Caco-2 (cell line): ENCODE results near the gene HSD17B11. TPM values are rescaled to one million over a fixed set of nuclear protein-coding genes. Genes with fewer than 3 reads are reported as not detected.

Source experiments
- BruUV-seq: library from RNA; stranded (reverse); fragments of 400-500 nt; replicated peaks from 2 replicates; lab custom pipeline; 2021; lab: Mats Ljungman, UMichigan
- CTCF ChIA-PET: fragments of 300-600 bp; sonication (Branson Sonifier 250); formaldehyde crosslinking; loops from one replicate; lab custom pipeline; 2022; ENCODE audit warnings: antibody characterized with exemption; lab: Charles Lee
- POLR2A ChIA-PET: fragments of 300-600 bp; sonication (Branson Sonifier 250); formaldehyde crosslinking; loops from one replicate; lab custom pipeline; 2022; ENCODE audit warnings: antibody characterized with exemption; lab: Charles Lee
- DNase-seq, 2 experiments: peaks; one replicate each; pipeline versions ENCODE4 v3.0.0 to v3.0.0-alpha.2; 2020 to 2022
- H3K27me3 ChIP-seq: replicated peaks from 2 replicates; pipeline ENCODE4 v1.6.0; 2011; ENCODE audit warnings: low read length; ENCODE audit not compliant: control insufficient read depth, insufficient read depth
- H3K36me3 ChIP-seq: 2 replicates; pipeline ENCODE4 v1.5.1; 2011; ENCODE audit warnings: low read length; ENCODE audit not compliant: control insufficient read depth, insufficient read depth
- H3K4me1 ChIP-seq: fragments of 250-450 bp; sonication (Bioruptor Pico); 2 replicates; pipeline ENCODE4 v1.5.1; 2020; ENCODE audit warnings: mild to moderate bottlenecking
- H3K4me3 ChIP-seq: 2 replicates; pipeline ENCODE4 v1.5.1; 2011; ENCODE audit warnings: low read depth, mild to moderate bottlenecking, control low read depth, low read length
- H3K9me3 ChIP-seq: fragments of 250-450 bp; sonication (Bioruptor Pico); 2 replicates; pipeline ENCODE4 v1.5.1; 2020; ENCODE audit warnings: mild to moderate bottlenecking, moderate library complexity
- H3K27ac Mint-ChIP-seq: one replicate; pipeline ENCODE4 v1.8.0; 2022; ENCODE audit warnings: mixed read lengths; ENCODE audit not compliant: unreplicated experiment
- H3K27me3 Mint-ChIP-seq: one replicate; pipeline ENCODE4 v1.8.0; 2022; ENCODE audit warnings: mixed read lengths; ENCODE audit not compliant: insufficient read depth, unreplicated experiment
- H3K36me3 Mint-ChIP-seq: one replicate; pipeline ENCODE4 v1.8.0; 2022; ENCODE audit warnings: mild to moderate bottlenecking, mixed read lengths; ENCODE audit not compliant: insufficient read depth, unreplicated experiment
- H3K4me1 Mint-ChIP-seq: one replicate; pipeline ENCODE4 v1.8.0; 2022; ENCODE audit warnings: low read depth, mixed read lengths; ENCODE audit not compliant: unreplicated experiment
- H3K4me3 Mint-ChIP-seq: one replicate; pipeline ENCODE4 v1.8.0; 2022; ENCODE audit warnings: mild to moderate bottlenecking, moderate library complexity, mixed read lengths; ENCODE audit not compliant: unreplicated experiment
- H3K9me3 Mint-ChIP-seq: one replicate; pipeline ENCODE4 v1.8.0; 2022; ENCODE audit warnings: mixed read lengths; ENCODE audit not compliant: unreplicated experiment
- intact Hi-C: fragments of 100-400 bp; cut with micrococcal nuclease; formaldehyde crosslinking; loops from one replicate; pipeline ENCODE4 v1.10.0; 2022; ENCODE audit not compliant: unreplicated experiment
- total RNA-seq: library from RNA; stranded (reverse); gene quantifications from 2 replicates; pipeline ENCODE4 v1.2.3, GENCODE V29; 2022
- TF ChIP-seq, protein P1 (sequence below), 2 experiments: fragments of 200-600 bp in 1 of 2; IDR thresholded peaks; 1 replicate in 1 of 2; 2 replicates in 1 of 2; pipeline versions ENCODE4 v1.5.1 to v1.8.0; 2011 to 2022; ENCODE audit warnings: antibody characterized with exemption in 1 of 2, control low read depth in 1 of 2, inconsistent platforms in 1 of 2, low read depth in 1 of 2, low read length in 1 of 2, mild to moderate bottlenecking in 1 of 2, moderate library complexity in 1 of 2; ENCODE audit not compliant: insufficient read depth in 1 of 2, severe bottlenecking in 1 of 2, unreplicated experiment in 1 of 2

The HSD17B11 gene
- total RNA-seq, 1 experiment from 2014 or later, result 42.8 TPM

DNA sequence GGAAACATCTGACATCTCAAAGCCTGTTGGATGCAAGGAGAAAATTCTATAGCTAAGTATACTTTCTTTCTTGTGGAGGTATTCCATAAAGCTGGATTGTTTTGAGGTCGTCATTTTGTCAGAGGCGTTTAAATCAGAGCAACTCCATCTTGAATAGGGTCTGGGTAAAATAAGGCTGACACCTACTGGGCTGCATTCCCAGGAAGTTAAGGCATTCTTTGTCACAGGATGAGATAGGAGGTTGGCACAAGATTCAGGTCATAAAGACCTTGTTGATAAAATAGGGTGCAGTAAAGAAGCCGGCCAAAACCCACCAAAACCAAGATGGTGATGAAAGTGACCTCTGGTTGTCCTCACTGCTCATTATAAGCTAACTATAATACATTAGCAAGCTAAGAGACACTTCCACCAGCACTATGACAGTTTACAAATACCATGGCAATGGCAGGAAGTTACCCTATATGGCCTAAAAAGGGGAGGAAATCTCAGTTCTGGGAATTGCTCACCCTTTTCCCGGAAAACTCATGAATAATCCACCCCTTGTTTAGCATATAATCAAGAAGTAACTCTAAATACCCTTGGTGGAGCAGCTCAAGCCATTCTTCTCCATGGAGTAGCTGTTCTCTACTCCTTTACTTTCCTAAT is 80.2 kb downstream of the HSD17B11 start:
- intact Hi-C loops, result no loop called here
- no TSS peak for BruUV-seq
- DNase-seq, result no peak
- Mint-ChIP-seq H3K27me3 (no peaks in the 10 kb centered on the region), H3K27ac (no peak overlapping the region), H3K9me3 (no peaks in the 10 kb centered on the region), H3K4me3 (no peak overlapping the region), H3K36me3 (no peaks in the 10 kb centered on the region), H3K4me1 (no peaks in the 10 kb centered on the region)
- ChIA-PET POLR2A (no interaction called here), CTCF (no interaction called here)
- Histone ChIP-seq H3K27me3 (no peaks in the 10 kb centered on the region), H3K36me3 (no peaks in the 10 kb centered on the region), H3K4me3 (no peak overlapping the region), H3K4me1 (no peaks in the 10 kb centered on the region; the same call in 1 of the 2 replicates), H3K9me3 (no peaks in the 10 kb centered on the region)
- TF ChIP-seq, protein P1, sequence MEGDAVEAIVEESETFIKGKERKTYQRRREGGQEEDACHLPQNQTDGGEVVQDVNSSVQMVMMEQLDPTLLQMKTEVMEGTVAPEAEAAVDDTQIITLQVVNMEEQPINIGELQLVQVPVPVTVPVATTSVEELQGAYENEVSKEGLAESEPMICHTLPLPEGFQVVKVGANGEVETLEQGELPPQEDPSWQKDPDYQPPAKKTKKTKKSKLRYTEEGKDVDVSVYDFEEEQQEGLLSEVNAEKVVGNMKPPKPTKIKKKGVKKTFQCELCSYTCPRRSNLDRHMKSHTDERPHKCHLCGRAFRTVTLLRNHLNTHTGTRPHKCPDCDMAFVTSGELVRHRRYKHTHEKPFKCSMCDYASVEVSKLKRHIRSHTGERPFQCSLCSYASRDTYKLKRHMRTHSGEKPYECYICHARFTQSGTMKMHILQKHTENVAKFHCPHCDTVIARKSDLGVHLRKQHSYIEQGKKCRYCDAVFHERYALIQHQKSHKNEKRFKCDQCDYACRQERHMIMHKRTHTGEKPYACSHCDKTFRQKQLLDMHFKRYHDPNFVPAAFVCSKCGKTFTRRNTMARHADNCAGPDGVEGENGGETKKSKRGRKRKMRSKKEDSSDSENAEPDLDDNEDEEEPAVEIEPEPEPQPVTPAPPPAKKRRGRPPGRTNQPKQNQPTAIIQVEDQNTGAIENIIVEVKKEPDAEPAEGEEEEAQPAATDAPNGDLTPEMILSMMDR (IDR thresholded peaks at IDR 0.05; ENCODE audit: insufficient read depth in 1 of 2, low read depth in 1 of 2, low read length in 1 of 2, severe bottlenecking in 1 of 2, unreplicated experiment in 1 of 2), result no peak

DNA sequence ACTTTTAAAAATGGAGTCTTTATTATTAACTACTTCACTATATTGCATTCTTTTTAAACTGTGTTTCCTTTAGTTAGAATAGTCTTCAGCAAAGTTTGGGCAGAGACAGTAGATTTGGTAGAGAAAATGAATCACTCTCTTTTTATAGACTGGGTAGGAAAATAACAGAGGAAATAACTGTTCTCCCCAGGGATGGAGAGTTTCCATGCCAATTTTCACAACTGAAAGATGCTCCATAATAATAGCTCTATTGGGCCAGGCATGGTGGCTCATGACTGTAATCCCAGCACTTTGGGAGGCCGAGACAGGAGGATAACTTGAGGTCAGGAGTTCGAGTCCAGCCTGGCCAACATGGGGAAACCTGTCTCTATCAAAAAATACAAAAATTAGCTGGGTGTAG is 81.4 kb downstream of the HSD17B11 start:
- ChIA-PET CTCF (no interaction called here), POLR2A (no interaction called here)
- Mint-ChIP-seq H3K4me1 (peaks cover 7% of the 10 kb centered on the region), H3K27ac (no peak overlapping the region), H3K4me3 (no peak overlapping the region), H3K27me3 (no peaks in the 10 kb centered on the region), H3K36me3 (no peaks in the 10 kb centered on the region), H3K9me3 (no peaks in the 10 kb centered on the region)
- intact Hi-C loops, result no loop called here
- TF ChIP-seq, protein P1 (IDR thresholded peaks at IDR 0.05; ENCODE audit: insufficient read depth in 1 of 2, low read depth in 1 of 2, low read length in 1 of 2, severe bottlenecking in 1 of 2, unreplicated experiment in 1 of 2), result no peak
- no peak overlapping the region for H3K4me3 ChIP-seq
- no peak for DNase-seq
- BruUV-seq, result no TSS peak
- H3K36me3 ChIP-seq, result no peaks in the 10 kb centered on the region
- H3K27me3 ChIP-seq, result no peaks in the 10 kb centered on the region
- H3K9me3 ChIP-seq, result no peaks in the 10 kb centered on the region
- H3K4me1 ChIP-seq, result peaks cover 4% of the 10 kb centered on the region

DNA sequence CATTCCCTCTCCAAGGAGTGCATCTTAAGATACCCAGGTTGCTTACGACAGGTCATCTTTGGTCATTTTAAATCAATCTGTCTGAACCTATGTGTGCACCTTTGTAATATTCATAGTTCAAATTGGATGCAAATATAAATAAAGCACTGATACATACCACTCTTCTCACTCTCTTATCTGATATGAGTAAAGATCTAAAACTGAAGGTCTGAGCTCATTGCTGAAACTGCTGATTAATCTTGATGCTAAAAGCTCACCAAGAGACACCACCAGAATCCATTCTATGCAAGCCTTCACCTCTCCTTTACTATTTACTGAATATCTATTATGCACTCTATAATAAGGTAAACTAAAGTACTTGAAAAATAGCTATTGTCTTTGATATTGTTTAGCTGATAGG is 84.9 kb downstream of the HSD17B11 start:
- no peaks in the 10 kb centered on the region for H3K36me3 Mint-ChIP-seq
- Histone ChIP-seq H3K36me3 (no peaks in the 10 kb centered on the region), H3K4me1 (peaks cover 8% of the 10 kb centered on the region), H3K27me3 (no peaks in the 10 kb centered on the region), H3K4me3 (no peak overlapping the region), H3K9me3 (no peaks in the 10 kb centered on the region)
- no peaks in the 10 kb centered on the region for H3K27me3 Mint-ChIP-seq
- H3K4me1 Mint-ChIP-seq, result peaks cover 7% of the 10 kb centered on the region
- H3K4me3 Mint-ChIP-seq, result no peak overlapping the region
- intact Hi-C loops, result no loop called here
- ChIA-PET POLR2A (no interaction called here), CTCF (no interaction called here)
- TF ChIP-seq, protein P1 (IDR thresholded peaks at IDR 0.05; ENCODE audit: insufficient read depth in 1 of 2, low read depth in 1 of 2, low read length in 1 of 2, severe bottlenecking in 1 of 2, unreplicated experiment in 1 of 2), result no peak
- no peak overlapping the region for H3K27ac Mint-ChIP-seq
- DNase-seq, result no peak
- H3K9me3 Mint-ChIP-seq, result no peaks in the 10 kb centered on the region
- no TSS peak for BruUV-seq
